Cardiac muscle cell (in vitro differentiated cells and primary cell): ENCODE data around the gene HRC. TPM values are rescaled to one million over a fixed set of nuclear protein-coding genes. Genes with fewer than 3 reads are reported as not detected.
"Not testable (repeated sequence)": the region's sequence is repeated elsewhere in the genome, so short reads cannot be mapped to it uniquely, and the experiment has no call there.

Experiments
- DNase-seq, 2 donors: peaks; one replicate each; pipeline versions ENCODE4 v3.0.0 to v3.0.0-alpha.2; 2010 to 2017; ENCODE audit warnings: low read depth in 1 of 2, low spot score in 1 of 2
- H3K27ac ChIP-seq: fragments of 200-600 bp; sonication (generic); 2 replicates; pipeline ENCODE4 v1.5.1; 2016
- H3K27me3 ChIP-seq: fragments of 200-600 bp; sonication (generic); 2 replicates; pipeline ENCODE4 v1.6.0; 2016; ENCODE audit warnings: control low read depth
- H3K36me3 ChIP-seq: fragments of 200-600 bp; sonication (generic); 2 replicates; pipeline ENCODE4 v1.5.1; 2016; ENCODE audit warnings: control low read depth
- H3K4me1 ChIP-seq: fragments of 200-600 bp; sonication (generic); 2 replicates; pipeline ENCODE4 v1.8.1; 2017; ENCODE audit warnings: low read depth, mild to moderate bottlenecking, mixed run types
- H3K4me3 ChIP-seq: fragments of 200-600 bp; sonication (generic); 2 replicates; pipeline ENCODE4 v1.5.1; 2016; ENCODE audit warnings: mild to moderate bottlenecking
- H3K9me3 ChIP-seq: fragments of 200-600 bp; sonication (generic); 2 replicates; pipeline ENCODE4 v1.5.1; 2017; ENCODE audit warnings: low read depth, mild to moderate bottlenecking, control low read depth
- CTCF ChIP-seq: IDR thresholded peaks from 2 replicates; pipeline ENCODE4 v1.5.1; 2012; ENCODE audit warnings: low read depth, mild to moderate bottlenecking, low read length
- polyA plus RNA-seq: library from polyadenylated mRNA; unstranded; fragments of >200 nt; fragmentation: Nextera tagmentation; extraction: Ambion mirVana; gene quantifications from 2 replicates; pipeline ENCODE4 v1.2.1, GENCODE V29; 2016
- total RNA-seq: library from RNA; depleted of rRNA; stranded (reverse); fragments of >200 nt; gene quantifications from 2 replicates; pipeline ENCODE4 v1.2.3, GENCODE V29; 2016

The HRC gene
- total and polyA plus RNA-seq, 2 experiments from 2014 or later: 184 to 389 TPM

DNA sequence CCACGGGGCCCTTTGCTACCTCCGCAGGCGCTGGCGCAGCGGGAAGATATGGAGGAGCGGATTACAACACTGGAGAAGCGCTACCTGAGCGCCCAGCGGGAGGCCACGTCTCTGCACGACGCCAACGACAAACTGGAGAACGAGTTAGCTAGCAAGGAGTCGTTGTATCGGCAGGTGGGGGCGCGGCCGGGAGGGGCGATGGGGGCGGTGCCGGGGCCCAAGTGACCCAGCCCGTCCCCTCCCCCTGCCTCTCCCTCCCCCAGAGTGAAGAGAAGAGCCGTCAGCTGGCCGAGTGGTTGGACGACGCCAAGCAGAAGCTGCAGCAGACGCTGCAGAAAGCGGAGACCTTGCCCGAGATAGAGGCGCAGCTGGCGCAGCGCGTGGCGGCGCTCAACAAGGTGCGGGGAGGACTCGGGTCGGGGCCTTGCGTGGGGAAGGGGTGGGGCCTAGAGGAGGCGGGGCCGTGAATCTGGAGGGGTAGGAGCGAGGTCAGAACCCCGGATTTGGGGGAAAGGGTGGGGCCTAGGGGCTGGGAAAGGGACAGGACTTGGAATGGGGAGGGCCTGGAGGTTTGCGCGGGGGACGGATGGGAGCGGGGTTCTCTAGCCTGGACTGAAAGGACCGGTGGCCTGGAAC lies 22.1 kb downstream of the HRC start:
- no peaks in the 10 kb centered on the region for H3K27me3 ChIP-seq
- H3K27ac ChIP-seq: no peak overlapping the region
- DNase-seq: peak in 1 of 2 donors; percentile 17
- H3K4me1 ChIP-seq: peaks cover 6% of the 10 kb centered on the region
- no peak for TF ChIP-seq CTCF
- no peaks in the 10 kb centered on the region for H3K9me3 ChIP-seq
- no peaks in the 10 kb centered on the region for H3K36me3 ChIP-seq
- H3K4me3 ChIP-seq: no peak overlapping the region

DNA sequence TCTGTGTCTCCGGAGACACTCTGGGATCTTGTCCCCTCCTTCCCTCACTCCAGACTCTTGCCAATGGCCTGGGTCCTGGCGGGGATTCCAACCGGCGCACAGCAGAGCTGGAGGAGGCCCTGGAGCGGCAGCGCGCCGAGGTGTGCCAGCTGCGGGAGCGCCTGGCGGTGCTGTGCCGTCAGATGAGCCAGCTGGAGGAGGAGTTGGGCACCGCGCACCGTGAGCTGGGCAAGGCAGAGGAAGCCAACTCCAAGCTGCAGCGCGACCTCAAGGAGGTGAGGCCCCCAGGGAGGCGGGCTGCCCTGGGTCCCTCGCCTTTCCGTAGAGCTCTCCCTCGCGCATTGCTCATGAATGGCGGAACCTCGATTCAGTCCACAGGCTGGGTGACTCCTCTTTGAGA lies 24.9 kb downstream of the HRC start:
- DNase-seq: no peak
- H3K27me3 ChIP-seq: no peaks in the 10 kb centered on the region
- no peak for TF ChIP-seq CTCF
- H3K27ac ChIP-seq: no peak overlapping the region
- H3K4me1 ChIP-seq: peaks cover 6% of the 10 kb centered on the region
- no peak overlapping the region for H3K4me3 ChIP-seq
- no peaks in the 10 kb centered on the region for H3K9me3 ChIP-seq
- no peaks in the 10 kb centered on the region for H3K36me3 ChIP-seq

- Histone ChIP-seq H3K4me3 (peak overlapping the region; percentile 14), H3K27me3 (no peaks in the 10 kb centered on the region), H3K9me3 (no peaks in the 10 kb centered on the region), H3K36me3 (no peaks in the 10 kb centered on the region), H3K27ac (no peak overlapping the region), H3K4me1 (peaks cover 6% of the 10 kb centered on the region)
- DNase-seq: peak in 1 of 2 donors; percentile 63
- TF ChIP-seq CTCF: no peak
These were observed 26.0 kb downstream of the HRC start for GRCh38 chr19:49129238-49129583.

GRCh38 chr19:49128545-49129237 lies 26.5 kb downstream of the HRC start:
- no peak for TF ChIP-seq CTCF
- Histone ChIP-seq H3K36me3 (no peaks in the 10 kb centered on the region), H3K27me3 (no peaks in the 10 kb centered on the region), H3K4me1 (peaks cover 6% of the 10 kb centered on the region), H3K9me3 (no peaks in the 10 kb centered on the region), H3K4me3 (peak overlapping the region; percentile 14), H3K27ac (no peak overlapping the region)
- no peak for DNase-seq

DNA sequence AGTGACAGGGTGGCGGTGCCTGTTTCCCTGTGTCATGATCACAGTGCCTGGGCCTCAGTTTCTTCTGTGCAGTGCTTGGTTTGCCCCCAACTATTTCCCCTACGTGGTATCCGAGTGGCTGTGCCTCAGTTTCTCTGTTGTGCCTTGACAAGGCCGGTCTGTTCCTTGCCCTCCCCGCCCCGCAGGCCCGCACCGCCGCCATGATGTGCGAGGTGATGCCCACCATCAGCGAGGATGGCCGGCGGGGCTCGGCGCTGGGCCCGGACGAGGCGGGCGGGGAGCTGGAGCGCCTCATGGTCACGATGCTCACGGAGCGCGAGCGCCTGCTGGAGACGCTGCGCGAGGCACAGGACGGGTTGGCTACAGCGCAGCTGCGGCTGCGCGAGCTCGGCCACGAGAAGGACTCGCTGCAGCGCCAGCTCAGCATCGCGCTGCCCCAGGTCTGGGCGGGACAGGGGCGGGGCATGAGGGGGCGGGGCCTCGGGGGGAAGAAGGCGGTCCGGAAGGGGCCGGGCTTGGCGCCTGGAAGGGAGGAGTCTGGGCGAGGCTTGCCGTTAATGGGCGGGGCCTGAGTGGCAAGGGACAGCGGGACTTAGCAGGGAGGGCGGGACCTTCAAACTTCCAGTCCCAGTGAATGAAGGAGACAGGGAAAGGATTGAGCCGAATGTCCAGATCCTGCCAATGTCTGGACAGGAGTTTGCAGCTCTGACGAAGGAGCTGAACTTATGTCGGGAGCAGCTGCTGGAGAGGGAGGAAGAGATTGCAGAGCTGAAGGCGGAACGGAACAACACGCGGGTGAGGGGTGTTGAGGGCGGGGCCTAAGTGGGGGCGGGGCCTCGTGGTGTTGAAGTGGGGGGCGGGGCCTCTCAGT lies 27.3 kb downstream of the HRC start:
- DNase-seq: peak; percentile 98 to 99
- Histone ChIP-seq H3K4me3 (peak overlapping the region; percentile 14), H3K27me3 (no peaks in the 10 kb centered on the region), H3K9me3 (no peaks in the 10 kb centered on the region), H3K4me1 (peaks cover 6% of the 10 kb centered on the region), H3K36me3 (no peaks in the 10 kb centered on the region), H3K27ac (no peak overlapping the region)
- peak; percentile 17 for TF ChIP-seq CTCF

DNA sequence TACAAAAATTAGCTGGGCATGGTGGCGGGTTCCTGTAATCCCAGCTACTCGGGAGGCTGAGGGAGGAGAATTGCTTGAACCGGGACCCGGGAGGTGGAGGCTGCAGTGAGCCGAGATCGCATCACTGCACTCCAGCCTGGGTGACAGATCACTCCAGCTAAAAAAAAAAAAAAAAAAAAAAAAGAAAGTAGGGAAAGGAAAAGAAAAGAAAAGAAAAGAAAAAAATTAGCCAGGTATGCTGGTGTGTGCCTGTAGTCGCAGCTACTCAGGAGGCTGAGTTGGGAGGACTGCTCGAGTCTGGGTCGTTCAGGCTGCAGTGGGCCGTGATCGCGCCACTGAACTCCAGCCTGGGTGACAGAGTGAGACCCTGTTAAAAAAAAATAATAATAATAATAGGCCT lies 28.0 kb downstream of the HRC start:
- not testable (repeated sequence) for H3K4me1 ChIP-seq, H3K9me3 ChIP-seq, H3K27me3 ChIP-seq, DNase-seq, H3K36me3 ChIP-seq, H3K27ac ChIP-seq, H3K4me3 ChIP-seq
